RPMI8226 (cell line): ENCODE measurements around the gene PHF13.

Source experiments
- DNase-seq: peaks from one replicate; pipeline ENCODE4 v3.0.0-alpha.2; 2015

PHF13 gene

GRCh38 chr1:6613361-6614018 lies at the start of gene PHF13:
PHF13 (plus strand) TSS chr1:6613731; CDS start chr1:6614067, 336 bp downstream.
- peak; percentile 100 for DNase-seq

DNA sequence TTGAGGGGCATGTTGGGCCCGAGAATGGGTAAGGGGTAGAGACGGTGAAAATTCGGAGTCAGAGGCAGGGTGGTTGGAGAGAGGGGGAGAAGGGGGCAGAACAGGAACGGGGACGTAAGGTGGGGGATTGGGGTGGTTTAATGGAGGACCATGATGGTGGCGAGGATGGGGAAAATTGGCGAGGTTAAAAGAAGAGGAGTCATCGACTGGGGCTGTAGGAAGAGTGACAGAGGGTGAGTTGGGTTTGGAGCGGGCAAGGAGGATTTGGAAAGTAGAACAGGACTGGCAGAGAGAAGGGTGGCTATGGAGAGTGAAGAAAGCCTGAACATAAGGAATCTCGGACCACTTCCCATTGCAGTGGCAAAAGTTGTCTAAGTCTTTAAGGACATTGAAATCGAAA lies 44.5 kb upstream of the PHF13 start:
- no peak for DNase-seq

GRCh38 chr1:6570100-6570499 lies 43.4 kb upstream of the PHF13 start:
- DNase-seq = peak; percentile 63

GRCh38 chr1:6570987-6571386 lies 42.5 kb upstream of the PHF13 start:
- DNase-seq = no peak

GRCh38 chr1:6572653-6573383 lies 40.7 kb upstream of the PHF13 start:
- DNase-seq = no peak

GRCh38 chr1:6574025-6574620 lies 39.4 kb upstream of the PHF13 start:
- DNase-seq = no peak

- no peak for DNase-seq
Observed at GRCh38 chr1:6574818-6575217, 38.7 kb upstream of the PHF13 start.

DNA sequence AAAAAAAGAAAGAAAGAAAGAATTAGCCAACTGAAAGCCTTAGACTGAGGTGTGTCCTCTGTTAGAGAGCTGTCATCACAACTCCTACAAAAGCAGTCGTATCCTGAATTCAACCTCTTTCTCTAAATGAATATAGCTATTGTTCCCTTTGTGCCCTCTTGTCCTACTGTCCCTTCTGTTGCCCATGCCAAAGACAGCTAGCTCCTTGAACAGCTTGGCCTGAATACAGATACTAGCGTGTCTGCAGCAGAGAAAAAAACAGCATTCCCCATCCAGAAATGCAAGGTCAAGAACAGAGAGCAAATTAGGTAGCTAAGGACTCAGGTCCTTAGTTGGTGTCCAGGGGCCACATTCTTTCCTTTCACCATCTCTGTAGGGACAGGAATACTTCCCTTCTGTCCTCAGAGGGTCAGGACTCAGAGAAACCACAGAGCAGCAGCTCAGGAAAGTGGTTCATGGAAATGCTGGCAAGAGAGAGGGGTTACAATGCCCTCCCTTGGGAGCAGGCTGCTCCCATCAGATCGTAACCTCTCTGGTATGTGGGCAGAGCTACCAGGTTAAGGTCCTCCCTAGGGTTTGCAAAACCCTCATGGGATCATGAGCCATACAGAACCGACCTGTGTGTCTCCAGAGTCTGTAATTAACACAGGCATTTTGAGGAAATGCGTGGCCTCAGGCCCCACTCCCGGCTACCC lies 35.6 kb upstream of the PHF13 start:
- no peak for DNase-seq

GRCh38 chr1:6578624-6579373 lies 34.7 kb upstream of the PHF13 start:
- DNase-seq = no peak

DNA sequence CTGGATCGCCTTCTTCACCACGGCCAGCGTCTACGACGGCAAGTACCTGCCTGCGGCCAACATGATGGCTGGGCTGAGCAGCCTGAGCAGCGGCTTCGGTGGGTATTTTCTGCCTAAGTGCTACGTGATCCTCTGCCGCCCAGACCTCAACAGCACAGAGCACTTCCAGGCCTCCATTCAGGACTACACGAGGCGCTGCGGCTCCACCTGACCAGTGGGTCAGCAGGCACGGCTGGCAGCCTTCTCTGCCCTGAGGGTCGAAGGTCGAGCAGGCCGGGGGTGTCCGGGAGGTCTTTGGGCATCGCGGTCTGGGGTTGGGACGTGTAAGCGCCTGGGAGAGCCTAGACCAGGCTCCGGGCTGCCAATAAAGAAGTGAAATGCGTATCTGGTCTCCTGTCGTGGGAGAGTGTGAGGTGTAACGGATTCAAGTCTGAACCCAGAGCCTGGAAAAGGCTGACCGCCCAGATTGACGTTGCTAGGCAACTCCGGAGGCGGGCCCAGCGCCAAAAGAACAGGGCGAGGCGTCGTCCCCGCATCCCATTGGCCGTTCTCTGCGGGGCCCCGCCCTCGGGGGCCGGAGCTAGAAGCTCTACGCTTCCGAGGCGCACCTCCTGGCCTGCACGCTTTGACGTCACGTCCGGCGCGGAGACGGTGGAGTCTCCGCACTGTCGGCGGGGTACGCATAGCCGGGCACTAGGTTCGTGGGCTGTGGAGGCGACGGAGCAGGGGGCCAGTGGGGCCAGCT lies 34.0 kb upstream of the PHF13 start, which contains the start of gene ZBTB48:
ZBTB48 (plus strand) TSS at position 621 of the 745 bp plus-strand sequence. CDS start 616 bp downstream, outside the sequence.
- peak; percentile 100 for DNase-seq

GRCh38 chr1:6580119-6580592 lies 33.4 kb upstream of the PHF13 start:
- DNase-seq = peak; percentile 54

DNA sequence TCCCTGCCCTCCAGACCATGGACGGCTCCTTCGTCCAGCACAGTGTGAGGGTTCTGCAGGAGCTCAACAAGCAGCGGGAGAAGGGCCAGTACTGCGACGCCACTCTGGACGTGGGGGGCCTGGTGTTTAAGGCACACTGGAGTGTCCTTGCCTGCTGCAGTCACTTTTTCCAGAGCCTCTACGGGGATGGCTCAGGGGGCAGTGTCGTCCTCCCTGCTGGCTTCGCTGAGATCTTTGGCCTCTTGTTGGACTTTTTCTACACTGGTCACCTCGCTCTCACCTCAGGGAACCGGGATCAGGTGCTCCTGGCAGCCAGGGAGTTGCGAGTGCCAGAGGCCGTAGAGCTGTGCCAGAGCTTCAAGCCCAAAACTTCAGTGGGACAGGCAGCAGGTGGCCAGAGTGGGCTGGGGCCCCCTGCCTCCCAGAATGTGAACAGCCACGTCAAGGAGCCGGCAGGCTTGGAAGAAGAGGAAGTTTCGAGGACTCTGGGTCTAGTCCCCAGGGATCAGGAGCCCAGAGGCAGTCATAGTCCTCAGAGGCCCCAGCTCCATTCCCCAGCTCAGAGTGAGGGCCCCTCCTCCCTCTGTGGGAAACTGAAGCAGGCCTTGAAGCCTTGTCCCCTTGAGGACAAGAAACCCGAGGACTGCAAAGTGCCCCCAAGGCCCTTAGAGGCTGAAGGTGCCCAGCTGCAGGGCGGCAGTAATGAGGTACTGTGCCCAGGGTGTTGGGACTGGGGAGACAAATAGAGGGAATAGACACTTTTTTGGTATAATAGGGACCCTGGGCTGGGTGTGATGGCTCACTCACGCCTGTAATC lies 32.7 kb upstream of the PHF13 start:
- DNase-seq = peak; percentile 40

DNA sequence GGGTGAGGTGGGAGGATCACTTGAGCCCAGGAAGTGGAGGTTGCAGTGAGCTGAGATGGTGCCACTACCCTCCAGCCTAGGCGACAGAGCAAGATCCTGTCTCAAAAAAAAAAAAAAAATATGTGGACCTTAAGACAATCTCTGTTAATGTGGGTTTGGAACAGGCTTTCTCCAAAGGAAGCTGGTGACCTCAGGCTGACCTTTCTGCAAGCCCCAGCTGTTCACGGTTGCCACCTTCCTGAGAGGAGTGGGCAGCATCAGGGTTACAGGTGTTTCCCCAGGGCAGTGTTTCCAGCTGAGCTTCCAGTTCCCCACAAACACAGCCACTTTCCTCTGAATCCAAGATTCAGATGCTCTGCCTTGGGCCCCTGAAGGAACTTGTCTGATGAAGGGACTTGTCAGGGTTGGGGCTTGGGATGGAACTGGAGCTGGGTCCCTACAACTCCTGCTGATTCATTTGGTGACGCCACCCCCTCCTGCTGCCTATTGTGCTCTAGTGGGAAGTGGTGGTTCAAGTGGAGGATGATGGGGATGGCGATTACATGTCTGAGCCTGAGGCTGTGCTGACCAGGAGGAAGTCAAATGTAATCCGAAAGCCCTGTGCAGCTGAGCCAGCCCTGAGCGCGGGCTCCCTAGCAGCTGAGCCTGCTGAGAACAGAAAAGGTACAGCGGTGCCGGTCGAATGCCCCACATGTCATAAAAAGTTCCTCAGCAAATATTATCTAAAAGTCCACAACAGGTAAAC lies 31.8 kb upstream of the PHF13 start:
- DNase-seq = peak; percentile 55

- DNase-seq = no peak
Observed at GRCh38 chr1:6582370-6582769, 31.2 kb upstream of the PHF13 start.

DNA sequence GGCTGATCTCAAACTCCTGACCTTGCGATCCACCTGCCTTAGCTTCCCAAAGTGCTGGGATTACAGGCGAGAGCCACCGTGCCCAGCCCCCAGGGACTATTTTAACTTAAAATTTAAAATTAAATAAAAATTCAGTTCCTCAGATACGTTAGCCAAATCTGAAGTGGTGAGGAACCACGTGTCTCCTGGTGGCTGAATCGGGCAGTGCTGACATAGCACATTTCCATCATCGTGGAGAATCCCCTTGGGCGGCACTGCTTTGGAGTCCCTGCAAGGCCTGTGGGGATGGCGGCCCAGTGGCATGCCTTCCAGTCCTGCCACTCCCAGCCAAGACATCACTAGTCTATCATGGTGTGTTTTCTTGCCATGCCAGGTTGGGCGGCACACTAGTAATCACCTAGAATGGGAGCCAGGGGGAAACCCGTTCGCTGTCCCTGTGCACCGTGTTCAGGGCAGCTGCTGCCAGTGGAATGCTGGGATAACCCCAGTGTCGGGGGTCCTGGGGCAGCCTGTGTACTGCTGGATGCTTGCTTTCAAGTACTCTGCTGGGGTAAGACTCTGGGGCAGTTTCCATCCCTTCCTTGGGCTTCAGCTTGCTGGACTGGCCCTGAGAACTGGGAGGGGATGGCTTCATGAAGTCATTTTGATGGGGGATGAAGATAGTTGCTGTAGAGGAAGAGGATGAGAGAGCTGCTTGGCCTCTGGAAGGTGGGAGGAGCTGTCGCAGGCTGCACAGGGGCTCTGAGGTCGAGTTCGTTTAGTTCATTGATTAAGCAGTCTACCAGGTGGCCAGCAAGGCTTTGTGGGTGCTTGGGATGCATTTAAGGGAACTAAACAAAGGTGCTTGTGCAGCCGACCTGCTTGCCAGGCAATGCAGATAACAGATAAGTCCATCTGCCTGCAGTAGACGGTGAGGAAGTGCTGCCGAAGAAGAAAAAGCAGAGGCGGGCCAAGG lies 29.1 kb upstream of the PHF13 start:
- peak; percentile 36 for DNase-seq

DNA sequence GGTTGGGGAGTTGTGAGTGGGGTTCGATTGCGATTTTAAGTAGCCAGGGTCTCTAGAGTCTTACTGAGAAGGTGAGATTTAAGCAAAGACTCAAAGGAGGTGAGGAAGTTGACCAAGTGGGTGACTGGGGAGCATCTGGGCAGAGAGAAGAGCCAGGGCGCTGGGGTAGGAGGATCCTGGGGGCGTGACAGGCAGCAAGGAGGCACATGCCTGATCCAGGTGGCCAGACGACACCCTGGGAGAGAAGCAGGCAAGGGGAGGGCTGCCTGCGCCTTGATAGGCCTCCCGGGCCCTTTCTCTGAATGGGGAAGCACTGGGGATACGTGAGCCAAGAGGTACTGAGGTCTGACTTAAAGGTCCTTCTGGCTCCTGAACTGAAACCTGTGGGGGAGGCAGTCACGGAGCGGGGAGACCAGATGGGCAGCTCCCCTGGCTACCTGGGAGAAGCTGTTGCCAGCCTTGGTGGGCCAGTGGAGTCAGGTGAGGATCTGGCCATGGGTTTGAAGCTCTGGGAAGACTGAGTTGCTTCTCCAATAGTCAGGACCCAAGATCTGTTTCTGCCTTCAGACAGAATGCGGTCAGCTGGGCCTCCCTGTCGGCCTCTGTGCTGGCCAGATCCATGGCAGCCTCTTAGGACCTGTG lies 28.3 kb upstream of the PHF13 start:
- no peak for DNase-seq

- DNase-seq = no peak
Observed at GRCh38 chr1:6585841-6586240, 27.7 kb upstream of the PHF13 start.

GRCh38 chr1:6586404-6586816 lies 27.1 kb upstream of the PHF13 start:
- no peak for DNase-seq
